Measurements from ENCODE around the gene PTMS. TPM values are rescaled to one million over a fixed set of nuclear protein-coding genes. Genes with fewer than 3 reads are reported as not detected.

PTMS gene
- total and polyA plus RNA-seq, 2 donors (not counting 3 experiments of a cell fraction or from before 2014, with no cell fraction given), result 555 to 661 TPM

DNA sequence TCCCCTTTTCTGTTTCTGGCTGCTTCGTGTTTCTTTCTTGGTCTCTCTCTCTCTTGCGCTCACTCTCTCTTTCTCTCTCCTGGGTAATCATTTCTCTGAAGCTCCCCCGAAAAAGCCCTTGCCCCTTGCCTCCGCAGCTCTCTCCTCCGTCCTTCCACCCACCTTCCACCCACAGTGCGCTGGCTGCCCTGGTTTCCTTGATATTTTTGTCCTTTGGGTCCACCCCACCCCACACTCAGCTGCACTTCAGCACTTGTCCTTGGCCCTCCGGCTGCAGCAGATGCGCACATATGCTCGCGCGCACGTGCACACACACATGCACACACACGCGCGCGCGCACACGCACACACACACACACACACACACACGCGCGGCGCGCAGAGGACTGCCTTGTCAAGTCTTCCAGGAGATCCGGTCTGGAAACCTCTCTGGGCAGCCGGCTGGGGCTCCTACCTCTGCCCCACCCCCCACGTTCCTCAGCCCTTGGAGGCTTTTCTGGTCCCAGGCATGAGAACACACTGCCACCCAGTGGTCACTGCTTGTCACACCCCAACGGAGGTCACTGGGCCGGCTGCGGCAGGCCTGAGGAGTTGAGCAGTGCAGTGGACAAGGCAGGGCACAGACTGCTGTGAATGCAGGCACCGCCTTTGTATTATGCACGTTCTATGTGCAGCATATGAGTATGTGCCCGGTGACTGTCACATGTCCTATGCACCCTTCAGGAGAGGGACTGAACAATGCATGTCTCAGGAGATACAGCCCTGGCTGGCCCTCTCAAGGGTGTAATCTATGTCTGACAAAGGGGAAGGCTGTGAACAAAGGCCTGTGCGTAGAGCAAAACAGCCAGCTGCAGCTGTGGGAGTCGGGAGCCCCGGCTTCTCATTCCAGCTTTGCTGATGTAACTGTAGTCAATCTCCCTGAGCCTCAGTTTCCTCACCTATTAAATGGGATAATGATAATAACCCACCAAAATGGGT lies 12.7 kb downstream of the PTMS start:
- BruUV-seq (replicated peaks), result no TSS peak
- Histone ChIP-seq H4K20me1 (replicated peaks; ENCODE audit: control insufficient read depth, extremely low read depth, insufficient read depth, low read length) (no peaks in the 10 kb centered on the region), H3K9ac (replicated peaks; ENCODE audit: extremely low read depth, insufficient read depth, low read length) (no peak overlapping the region), H3K9me1 (replicated peaks; ENCODE audit: control insufficient read depth, extremely low read depth, insufficient read depth, low read length) (no peaks in the 10 kb centered on the region), H3K4me3 (replicated peaks in 1 of 3; ENCODE audit: insufficient read depth in 1 of 3, low read depth in 1 of 3, low read length in 3 of 3) (peak overlapping the region in 1 of 3 experiments; percentile 6), H3K9me3 (replicated peaks; ENCODE audit: control insufficient read depth, insufficient read depth, low read length) (no peaks in the 10 kb centered on the region), H3K79me2 (ENCODE audit: control insufficient read depth, insufficient read depth, low read length) (no peaks in the 10 kb centered on the region), H3K27ac (ENCODE audit: insufficient read depth, low read depth, low read length) (no peak overlapping the region), H3K4me1 (ENCODE audit: control insufficient read depth, extremely low read depth, insufficient read depth, low read length) (peaks cover 5% of the 10 kb centered on the region), H3K27me3 (ENCODE audit: control insufficient read depth in 2 of 2, insufficient read depth in 2 of 2, low read length in 2 of 2) (no peaks in the 10 kb centered on the region), H2AFZ (ENCODE audit: low read depth, low read length) (peak overlapping the region; percentile 75), H3K36me3 (ENCODE audit: control insufficient read depth in 2 of 2, extremely low read depth in 1 of 2, insufficient read depth in 2 of 2, low read length in 2 of 2) (peaks cover 0 to 7% of the 10 kb centered on the region in 2 experiments), H3K4me2 (ENCODE audit: insufficient read depth, low read length) (peak overlapping the region; percentile 65)
- ChIA-PET POLR2A (interaction anchor here (2.3 kb wide), 1 partner anchor 12 kb away, joined by 16 read pairs; the partner anchor contains the start of gene PTMS), CTCF (interaction anchor here (0.6 to 9.5 kb wide), 14 partner anchors 12 to 164 kb away, joined by 3 to 107 read pairs (median 4); partner anchors contain the start of genes COPS7A, GPR162, MLF2 and PTMS)
- DNase-seq (ENCODE audit: low read depth, low spot score) (peak; percentile 94), FAIRE-seq (peak; percentile 96)
- intact Hi-C loops (cut with micrococcal nuclease), result loop anchor here (1.0 to 5.0 kb wide), 6 partner anchors 12 to 162 kb away; partner anchors contain the start of genes MLF2 and ZNF384
- dilution Hi-C loops (cut with MboI; ENCODE audit: extremely low pct_ligation_motif_present, low sequenced_read_pairs), result no loop called here
- TF ChIP-seq FOS (IDR thresholded peaks at IDR 0.05; ENCODE audit: borderline replicate concordance, insufficient read depth, low read length), result no peak
- TF ChIP-seq MYC (IDR thresholded peaks at IDR 0.05; ENCODE audit: low read depth, low read length), result no peak
- no peak for TF ChIP-seq EZH2 (IDR thresholded peaks at IDR 0.05; ENCODE audit: borderline replicate concordance, low read depth, low read length, severe bottlenecking)
- TF ChIP-seq POLR2AphosphoS5 (IDR thresholded peaks at IDR 0.05; ENCODE audit: insufficient read depth, low read depth, low read length), result peak; percentile 65
- TF ChIP-seq CTCF (IDR thresholded peaks at IDR 0.05; ENCODE audit: extremely low read depth in 1 of 2, insufficient read depth in 1 of 2, low read depth in 1 of 2, low read length in 2 of 2), result peak; percentile 93 to 95
- no peak for TF ChIP-seq JUN (IDR thresholded peaks at IDR 0.05; ENCODE audit: borderline replicate concordance, insufficient read depth, insufficient read length, low read depth)
- no peak for TF ChIP-seq GATA2 (IDR thresholded peaks at IDR 0.05; ENCODE audit: insufficient read depth, insufficient read length, low read depth, low read length)
- peak; percentile 53 for TF ChIP-seq MAX (IDR thresholded peaks at IDR 0.05; ENCODE audit: insufficient read depth, insufficient read length)
- TF ChIP-seq POLR2A (IDR thresholded peaks at IDR 0.05; ENCODE audit: low read depth, low read length), result peak; percentile 22
